SK-N-SH (cell line): ENCODE measurements around the gene TEN1. TPM values are rescaled to one million over a fixed set of nuclear protein-coding genes. Genes with fewer than 3 reads are reported as not detected.

Experiments
- CTCF ChIA-PET: fragments of 300-600, 350-600 bp; formaldehyde crosslinking; extraction: SDS; loops from one replicate; lab custom pipeline; 2021; lab: Yijun Ruan, JAX
- POLR2A ChIA-PET: fragments of 350-600 bp; sonication (Branson Sonifier 250); formaldehyde crosslinking; extraction: SDS; loops from one replicate; lab custom pipeline; 2020; ENCODE audit warnings: antibody characterized with exemption, inconsistent platforms; lab: Yijun Ruan, JAX
- DNase-seq: peaks from one replicate; pipeline ENCODE4 v3.0.0; 2012
- H2AFZ ChIP-seq: fragments of 200-600 bp; sonication (generic); 2 replicates; pipeline ENCODE4 v1.8.1; 2016; ENCODE audit warnings: antibody characterized with exemption, mild to moderate bottlenecking, low read depth
- H3F3A ChIP-seq: fragments of 200-600 bp; sonication (generic); replicated peaks from 2 replicates; pipeline ENCODE3; 2016; ENCODE audit warnings: antibody characterized with exemption, mild to moderate bottlenecking; ENCODE audit not compliant: insufficient read depth
- H3K27ac ChIP-seq, 2 experiments: fragments of 200-500 bp in 1 of 2; fragments of 200-600 bp in 1 of 2; sonication (Bioruptor generic) in 1 of 2; sonication (generic), shearing (Covaris generic) in 1 of 2; 2 replicates each; pipeline versions ENCODE4 v1.5.1 to v1.6.1; 2014 to 2016; ENCODE audit warnings: low read depth in 2 of 2, inconsistent platforms in 1 of 2, low read length in 1 of 2, mild to moderate bottlenecking in 1 of 2, mixed read lengths in 1 of 2
- H3K27me3 ChIP-seq: fragments of 200-600 bp; sonication (generic), shearing (Covaris generic); 2 replicates; pipeline ENCODE4 v1.6.1; 2016; ENCODE audit warnings: mixed run types; ENCODE audit not compliant: insufficient read depth
- H3K36me3 ChIP-seq, 2 experiments: fragments of 200-500 bp in 1 of 2; fragments of 200-600 bp in 1 of 2; sonication (Bioruptor generic) in 1 of 2; sonication (generic) in 1 of 2; replicated peaks in 1 of 2; 2 replicates each; pipeline versions ENCODE3 to v1.5.1; 2014 to 2016; ENCODE audit warnings: low read length in 1 of 2, mild to moderate bottlenecking in 1 of 2; ENCODE audit not compliant: insufficient read depth in 2 of 2, control insufficient read depth in 1 of 2
- H3K4me1 ChIP-seq, 2 experiments: fragments of 200-500 bp in 1 of 2; fragments of 200-600 bp in 1 of 2; sonication (Bioruptor generic) in 1 of 2; sonication (generic), shearing (Covaris generic) in 1 of 2; 2 replicates each; pipeline versions ENCODE4 v1.5.1 to v1.6.1; 2014 to 2016; ENCODE audit warnings: low read depth in 1 of 2, low read length in 1 of 2, mixed run types in 1 of 2; ENCODE audit not compliant: insufficient read depth in 2 of 2, control insufficient read depth in 1 of 2
- H3K4me2 ChIP-seq: fragments of 200-600 bp; sonication (generic), shearing (Covaris generic); 2 replicates; pipeline ENCODE4 v1.6.1; 2017; ENCODE audit warnings: mixed run types
- H3K4me3 ChIP-seq, 2 experiments: fragments of 200-500 bp in 1 of 2; fragments of 200-600 bp in 1 of 2; sonication (Bioruptor generic) in 1 of 2; sonication (generic), shearing (Covaris generic) in 1 of 2; 2 replicates each; pipeline versions ENCODE4 v1.5.1 to v1.8.1; 2014 to 2016; ENCODE audit warnings: low read depth in 2 of 2, inconsistent platforms in 1 of 2, low read length in 1 of 2, mild to moderate bottlenecking in 1 of 2, mixed read lengths in 1 of 2, moderate library complexity in 1 of 2
- H3K79me2 ChIP-seq: fragments of 200-600 bp; sonication (generic); 2 replicates; pipeline ENCODE4 v1.8.1; 2017; ENCODE audit warnings: mild to moderate bottlenecking; ENCODE audit not compliant: insufficient read depth
- H3K9ac ChIP-seq: fragments of 200-600 bp; sonication (generic); 2 replicates; pipeline ENCODE4 v1.6.1; 2017; ENCODE audit warnings: mixed run types
- H3K9me2 ChIP-seq: fragments of 200-600 bp; sonication (generic); 2 replicates; pipeline ENCODE4 v1.6.1; 2017; ENCODE audit warnings: mixed run types
- H3K9me3 ChIP-seq: fragments of 200-600 bp; sonication (generic); 2 replicates; pipeline ENCODE4 v1.6.1; 2017; ENCODE audit warnings: mixed run types, mild to moderate bottlenecking, moderate library complexity
- H4K20me1 ChIP-seq: fragments of 200-600 bp; sonication (generic); 2 replicates; pipeline ENCODE4 v1.6.1; 2017; ENCODE audit warnings: mild to moderate bottlenecking, mixed run types; ENCODE audit not compliant: insufficient read depth
- CHD2 ChIP-seq: fragments of 150-350 bp; IDR thresholded peaks from 2 replicates; pipeline ENCODE4 v1.6.1; 2018; ENCODE audit warnings: low read length; ENCODE audit not compliant: partially characterized antibody
- EP300 ChIP-seq, 2 experiments: IDR thresholded peaks; 2 replicates each; pipeline versions ENCODE4 v1.4.0 to v1.6.1; 2012; ENCODE audit warnings: borderline replicate concordance in 1 of 2, low read depth in 1 of 2, low read length in 1 of 2
- FOSL2 ChIP-seq: IDR thresholded peaks from 2 replicates; pipeline ENCODE4 v1.4.0; 2012; ENCODE audit warnings: low read depth, mild to moderate bottlenecking, moderate library complexity, borderline replicate concordance
- FOXJ3 ChIP-seq: sonication (generic); formaldehyde crosslinking; IDR thresholded peaks from 2 replicates; pipeline ENCODE4 v1.5.1; 2020; ENCODE audit warnings: mild to moderate bottlenecking, missing genetic modification reagents
- GABPA ChIP-seq: IDR thresholded peaks from 2 replicates; pipeline ENCODE4 v1.4.0; 2012; ENCODE audit warnings: low read depth, mild to moderate bottlenecking
- JUND ChIP-seq: IDR thresholded peaks from 2 replicates; pipeline ENCODE4 v1.4.0; 2012
- MEF2A ChIP-seq: IDR thresholded peaks from 2 replicates; pipeline ENCODE4 v1.4.0; 2012; ENCODE audit warnings: low read depth, borderline replicate concordance
- MXI1 ChIP-seq: IDR thresholded peaks from 2 replicates; pipeline ENCODE4 v1.6.1; 2012; ENCODE audit warnings: mild to moderate bottlenecking, low read depth, low read length, improper control_type of control experiment
- NFIC ChIP-seq: IDR thresholded peaks from 2 replicates; pipeline ENCODE4 v1.4.0; 2012; ENCODE audit warnings: borderline replicate concordance
- NRF1 ChIP-seq: IDR thresholded peaks from 2 replicates; pipeline ENCODE4 v1.6.1; 2012; ENCODE audit warnings: low read depth, mild to moderate bottlenecking, low read length
- RAD21 ChIP-seq: IDR thresholded peaks from 2 replicates; pipeline ENCODE4 v1.6.1; 2012; ENCODE audit warnings: mild to moderate bottlenecking, low read length
- SMC3 ChIP-seq: IDR thresholded peaks from 2 replicates; pipeline ENCODE4 v1.6.1; 2012; ENCODE audit warnings: low read depth, low read length, improper control_type of control experiment
- TCF12 ChIP-seq: IDR thresholded peaks from 2 replicates; pipeline ENCODE4 v1.4.0; 2012
- TEAD4 ChIP-seq: IDR thresholded peaks from 2 replicates; pipeline ENCODE4 v1.4.0; 2012; ENCODE audit warnings: mild to moderate bottlenecking, borderline replicate concordance; ENCODE audit not compliant: insufficient read depth
- WGBS: methylation state at CpG from one replicate; pipeline ENCODE4 v1.1.6; 2017; ENCODE audit warnings: low lambda C conversion rate; 5-methylcytosine and 5-hydroxymethylcytosine counted together
- polyA plus RNA-seq, 3 experiments: library from polyadenylated mRNA; depleted of rRNA; stranded (reverse); fragments of >200 nt; gene quantifications; 2 replicates each; pipeline ENCODE4 v1.2.3, GENCODE V29; 2012
- TF ChIP-seq, protein P1 (sequence below): IDR thresholded peaks from 2 replicates; pipeline ENCODE4 v1.4.0; 2012; ENCODE audit warnings: low read depth, borderline replicate concordance
- TF ChIP-seq, protein P2 (sequence below): IDR thresholded peaks from 2 replicates; pipeline ENCODE4 v1.6.1; 2012; ENCODE audit warnings: mild to moderate bottlenecking, low read depth, low read length, moderate library complexity
- TF ChIP-seq, protein P3 (sequence below): IDR thresholded peaks from 2 replicates; pipeline ENCODE4 v1.4.0; 2012; ENCODE audit warnings: low read depth, borderline replicate concordance

The TEN1 gene
- polyA plus RNA-seq, 1 of the 3 experiments (the other 2 are of a cell fraction), result 33.6 TPM

DNA sequence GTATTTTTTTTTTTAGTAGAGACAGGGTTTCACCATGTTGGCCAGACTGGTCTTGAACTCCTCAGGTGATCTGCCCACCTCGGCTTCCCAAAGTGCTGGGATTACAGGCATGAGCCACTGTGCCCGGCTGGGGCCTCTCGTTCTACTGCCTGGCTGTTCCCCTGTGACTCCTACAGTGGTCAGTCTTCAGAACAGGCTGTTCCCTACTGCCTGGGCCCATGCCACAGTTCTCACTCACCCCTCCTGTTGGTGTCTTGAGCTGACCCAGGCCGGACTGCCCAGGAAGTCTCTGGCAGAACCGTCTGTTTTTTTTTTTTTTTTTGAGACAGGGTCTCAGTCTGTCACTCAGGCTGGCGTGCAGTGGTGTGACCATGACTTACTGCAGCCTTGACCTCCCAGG, 24.9 kb downstream of the TEN1 start:
- POLR2A ChIA-PET, result interaction anchor here (0.6 to 1.9 kb wide), 2 partner anchors 35 to 98 kb away, joined by 4 to 7 read pairs; partner anchors contain the start of gene MRPL38
- 90% methylated on average over 6 of the region's 6 CpGs for WGBS
- Histone ChIP-seq H3K9ac (no peak overlapping the region), H3K27ac (no peak overlapping the region), H2AFZ (no peak overlapping the region), H4K20me1 (no peaks in the 10 kb centered on the region), H3K27me3 (no peaks in the 10 kb centered on the region), H3K9me3 (no peaks in the 10 kb centered on the region), H3K79me2 (no peaks in the 10 kb centered on the region), H3K9me2 (no peaks in the 10 kb centered on the region), H3K4me3 (no peak overlapping the region), H3F3A (peaks cover 22% of the 10 kb centered on the region), H3K36me3 (no peaks in the 10 kb centered on the region), H3K4me1 (peaks cover 0 to 10% of the 10 kb centered on the region in 2 experiments; a peak in 2 of 4 replicates), H3K4me2 (no peak overlapping the region)
- peak; percentile 19 for DNase-seq
- CTCF ChIA-PET, result interaction anchor here (0.7 to 10.2 kb wide), 17 partner anchors 8 to 275 kb away, joined by 3 to 231 read pairs (median 11); partner anchors contain the start of gene MRPL38
- TF ChIP-seq TEAD4, result no peak
- no peak for TF ChIP-seq NRF1
- TF ChIP-seq, protein P1, sequence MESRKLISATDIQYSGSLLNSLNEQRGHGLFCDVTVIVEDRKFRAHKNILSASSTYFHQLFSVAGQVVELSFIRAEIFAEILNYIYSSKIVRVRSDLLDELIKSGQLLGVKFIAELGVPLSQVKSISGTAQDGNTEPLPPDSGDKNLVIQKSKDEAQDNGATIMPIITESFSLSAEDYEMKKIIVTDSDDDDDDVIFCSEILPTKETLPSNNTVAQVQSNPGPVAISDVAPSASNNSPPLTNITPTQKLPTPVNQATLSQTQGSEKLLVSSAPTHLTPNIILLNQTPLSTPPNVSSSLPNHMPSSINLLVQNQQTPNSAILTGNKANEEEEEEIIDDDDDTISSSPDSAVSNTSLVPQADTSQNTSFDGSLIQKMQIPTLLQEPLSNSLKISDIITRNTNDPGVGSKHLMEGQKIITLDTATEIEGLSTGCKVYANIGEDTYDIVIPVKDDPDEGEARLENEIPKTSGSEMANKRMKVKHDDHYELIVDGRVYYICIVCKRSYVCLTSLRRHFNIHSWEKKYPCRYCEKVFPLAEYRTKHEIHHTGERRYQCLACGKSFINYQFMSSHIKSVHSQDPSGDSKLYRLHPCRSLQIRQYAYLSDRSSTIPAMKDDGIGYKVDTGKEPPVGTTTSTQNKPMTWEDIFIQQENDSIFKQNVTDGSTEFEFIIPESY, result no peak
- TF ChIP-seq GABPA, result no peak
- no peak for TF ChIP-seq SMC3
- TF ChIP-seq MEF2A, result no peak
- TF ChIP-seq JUND, result no peak
- no peak for TF ChIP-seq MXI1
- no peak for TF ChIP-seq FOSL2

DNA sequence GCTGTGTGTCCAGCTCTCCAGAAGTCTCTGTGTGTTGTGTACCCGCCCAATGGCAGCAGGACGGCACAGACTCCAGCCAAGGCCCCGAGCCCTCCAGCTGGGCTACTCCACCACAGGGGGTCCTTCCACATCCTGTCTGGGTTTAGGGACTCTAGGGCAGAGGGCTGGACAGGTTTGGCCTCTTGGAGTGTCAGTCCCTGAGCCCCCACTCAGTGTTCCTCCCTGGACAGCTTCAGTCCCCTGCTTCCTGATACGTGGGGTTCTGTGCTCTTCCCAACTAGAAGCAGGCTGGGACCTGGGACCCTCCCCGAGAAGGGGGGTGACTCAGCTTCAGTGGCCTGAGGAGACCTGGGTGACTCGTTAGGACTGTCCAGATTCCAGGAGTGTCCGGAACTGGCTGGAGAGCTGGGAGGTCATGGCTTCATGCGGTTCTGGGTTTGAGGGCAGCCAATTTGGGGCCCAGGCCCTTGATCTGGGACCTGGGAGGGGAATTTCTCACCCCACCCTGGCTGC, 25.8 kb downstream of the TEN1 start:
- Histone ChIP-seq H3K4me2 (peak overlapping the region; percentile 43), H2AFZ (no peak overlapping the region), H4K20me1 (no peaks in the 10 kb centered on the region), H3K27me3 (no peaks in the 10 kb centered on the region), H3K9me3 (no peaks in the 10 kb centered on the region), H3K79me2 (no peaks in the 10 kb centered on the region), H3K9ac (peak overlapping the region; percentile 3; the same call in 1 of the 2 replicates), H3K27ac (peak overlapping the region in 1 of 2 experiments; percentile 38; a peak in 2 of 4 replicates), H3K4me1 (peaks cover 0 to 10% of the 10 kb centered on the region in 2 experiments; a peak in 2 of 4 replicates), H3K36me3 (no peaks in the 10 kb centered on the region), H3K4me3 (no peak overlapping the region), H3F3A (peaks cover 22% of the 10 kb centered on the region), H3K9me2 (no peaks in the 10 kb centered on the region)
- CTCF ChIA-PET, result interaction anchor here (0.6 to 10.2 kb wide), 51 partner anchors 9 to 291 kb away, joined by 3 to 231 read pairs (median 5); partner anchors contain the start of genes MRPL38, SRP68, TRIM65 and WBP2
- DNase-seq, result peak; percentile 45
- POLR2A ChIA-PET, result no interaction called here
- WGBS, result 43% methylated on average over 5 of the region's 8 CpGs
- TF ChIP-seq, protein P2, sequence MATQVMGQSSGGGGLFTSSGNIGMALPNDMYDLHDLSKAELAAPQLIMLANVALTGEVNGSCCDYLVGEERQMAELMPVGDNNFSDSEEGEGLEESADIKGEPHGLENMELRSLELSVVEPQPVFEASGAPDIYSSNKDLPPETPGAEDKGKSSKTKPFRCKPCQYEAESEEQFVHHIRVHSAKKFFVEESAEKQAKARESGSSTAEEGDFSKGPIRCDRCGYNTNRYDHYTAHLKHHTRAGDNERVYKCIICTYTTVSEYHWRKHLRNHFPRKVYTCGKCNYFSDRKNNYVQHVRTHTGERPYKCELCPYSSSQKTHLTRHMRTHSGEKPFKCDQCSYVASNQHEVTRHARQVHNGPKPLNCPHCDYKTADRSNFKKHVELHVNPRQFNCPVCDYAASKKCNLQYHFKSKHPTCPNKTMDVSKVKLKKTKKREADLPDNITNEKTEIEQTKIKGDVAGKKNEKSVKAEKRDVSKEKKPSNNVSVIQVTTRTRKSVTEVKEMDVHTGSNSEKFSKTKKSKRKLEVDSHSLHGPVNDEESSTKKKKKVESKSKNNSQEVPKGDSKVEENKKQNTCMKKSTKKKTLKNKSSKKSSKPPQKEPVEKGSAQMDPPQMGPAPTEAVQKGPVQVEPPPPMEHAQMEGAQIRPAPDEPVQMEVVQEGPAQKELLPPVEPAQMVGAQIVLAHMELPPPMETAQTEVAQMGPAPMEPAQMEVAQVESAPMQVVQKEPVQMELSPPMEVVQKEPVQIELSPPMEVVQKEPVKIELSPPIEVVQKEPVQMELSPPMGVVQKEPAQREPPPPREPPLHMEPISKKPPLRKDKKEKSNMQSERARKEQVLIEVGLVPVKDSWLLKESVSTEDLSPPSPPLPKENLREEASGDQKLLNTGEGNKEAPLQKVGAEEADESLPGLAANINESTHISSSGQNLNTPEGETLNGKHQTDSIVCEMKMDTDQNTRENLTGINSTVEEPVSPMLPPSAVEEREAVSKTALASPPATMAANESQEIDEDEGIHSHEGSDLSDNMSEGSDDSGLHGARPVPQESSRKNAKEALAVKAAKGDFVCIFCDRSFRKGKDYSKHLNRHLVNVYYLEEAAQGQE, result 0 out of 2 replicates have a peak, but pooled peaks have one; percentile 3
- TF ChIP-seq FOSL2 (peak; percentile 82), TCF12 (no peak), RAD21 (no peak), NFIC (no peak; the same call in 1 of the 2 replicates), CHD2 (no peak), EP300 (IDR thresholded peaks at IDR 0.05; ENCODE audit: borderline replicate concordance in 1 of 2, low read depth in 1 of 2, low read length in 1 of 2) (no peak), FOXJ3 (CRISPR knock-in tag) (no peak), NRF1 (no peak), GABPA (no peak)
- TF ChIP-seq, protein P1, result no peak
- TF ChIP-seq, protein P3, sequence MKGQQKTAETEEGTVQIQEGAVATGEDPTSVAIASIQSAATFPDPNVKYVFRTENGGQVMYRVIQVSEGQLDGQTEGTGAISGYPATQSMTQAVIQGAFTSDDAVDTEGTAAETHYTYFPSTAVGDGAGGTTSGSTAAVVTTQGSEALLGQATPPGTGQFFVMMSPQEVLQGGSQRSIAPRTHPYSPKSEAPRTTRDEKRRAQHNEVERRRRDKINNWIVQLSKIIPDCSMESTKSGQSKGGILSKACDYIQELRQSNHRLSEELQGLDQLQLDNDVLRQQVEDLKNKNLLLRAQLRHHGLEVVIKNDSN, result no peak
